ENCODE data around the gene EGFL6.
"Not testable (repeated sequence)": the region's sequence is repeated elsewhere in the genome, so short reads cannot be mapped to it uniquely, and the experiment has no call there.

The EGFL6 gene

GRCh38 chrX:13655674-13656073 lies 86.3 kb downstream of the EGFL6 start:
- no peak for DNase-seq

- no peak for DNase-seq
Measured at GRCh38 chrX:13658602-13659001, 89.2 kb downstream of the EGFL6 start.

GRCh38 chrX:13659063-13659462 lies 89.7 kb downstream of the EGFL6 start:
- DNase-seq: no peak

- DNase-seq: no peak
Measured at GRCh38 chrX:13661735-13662288, 92.4 kb downstream of the EGFL6 start.

GRCh38 chrX:13662355-13662791 lies 93.0 kb downstream of the EGFL6 start:
- DNase-seq: no peak

- no peak for DNase-seq
Measured at GRCh38 chrX:13664020-13664419, 94.6 kb downstream of the EGFL6 start.

- no peak for DNase-seq
Measured at GRCh38 chrX:13666836-13667235, 97.4 kb downstream of the EGFL6 start.

GRCh38 chrX:13667919-13668318 lies 98.5 kb downstream of the EGFL6 start:
- no peak for DNase-seq

GRCh38 chrX:13669246-13669737 lies 99.9 kb downstream of the EGFL6 start:
- DNase-seq: no peak

GRCh38 chrX:13669755-13670154 lies 100.4 kb downstream of the EGFL6 start:
- DNase-seq: not testable (repeated sequence)

GRCh38 chrX:13670197-13670596 lies 100.8 kb downstream of the EGFL6 start:
- no peak for DNase-seq

GRCh38 chrX:13673016-13673415 lies 103.6 kb downstream of the EGFL6 start:
- DNase-seq: no peak

- DNase-seq: no peak
Measured at GRCh38 chrX:13676885-13677284, 107.5 kb downstream of the EGFL6 start.

- not testable (repeated sequence) for DNase-seq
Measured at GRCh38 chrX:13679700-13680099, 110.3 kb downstream of the EGFL6 start.

GRCh38 chrX:13681595-13681994 lies 112.2 kb downstream of the EGFL6 start:
- DNase-seq: no peak
